WI38 (cell line): ENCODE data around the gene SYN1.

ENCODE experiments used
- H3K4me3 ChIP-seq: 2 replicates; pipeline ENCODE4 v1.5.1; 2011; ENCODE audit warnings: low read depth, mild to moderate bottlenecking, control low read depth, low read length
- CTCF ChIP-seq: IDR thresholded peaks from 2 replicates; pipeline ENCODE4 v1.5.1; 2012; ENCODE audit warnings: low read depth, mild to moderate bottlenecking, control low read depth, low read length

SYN1 gene

GRCh38 chrX:47573341-47574075 is 46.1 kb downstream of the SYN1 start:
- TF ChIP-seq CTCF, result no peak
- peak overlapping the region; percentile 30; the same call in 1 of the 2 replicates for H3K4me3 ChIP-seq

- no peak overlapping the region for H3K4me3 ChIP-seq
- no peak for TF ChIP-seq CTCF
These were observed 46.8 kb downstream of the SYN1 start for GRCh38 chrX:47572773-47573340.

- no peak for TF ChIP-seq CTCF
- H3K4me3 ChIP-seq, result no peak overlapping the region
These were observed 47.8 kb downstream of the SYN1 start for GRCh38 chrX:47571896-47572295.

GRCh38 chrX:47571215-47571614 is 48.4 kb downstream of the SYN1 start:
- TF ChIP-seq CTCF, result no peak
- no peak overlapping the region for H3K4me3 ChIP-seq

GRCh38 chrX:47570794-47571193 is 48.9 kb downstream of the SYN1 start:
- TF ChIP-seq CTCF, result no peak
- no peak overlapping the region for H3K4me3 ChIP-seq

- H3K4me3 ChIP-seq, result no peak overlapping the region
- TF ChIP-seq CTCF, result peak; percentile 44
These were observed 50.9 kb downstream of the SYN1 start for GRCh38 chrX:47568656-47569295.

- H3K4me3 ChIP-seq, result no peak overlapping the region
- no peak for TF ChIP-seq CTCF
These were observed 52.8 kb downstream of the SYN1 start for GRCh38 chrX:47566841-47567240.
